HG03060 (cell line): ENCODE data around the gene ESRRG.

Experiments used
- ATAC-seq: cut with Tn5 transposase; IDR thresholded peaks from one replicate; pipeline ENCODE4 v1.9.1; 2021; ENCODE audit warnings: low read depth, moderate number of reproducible peaks; ENCODE audit not compliant: unreplicated experiment

Gene ESRRG

DNA sequence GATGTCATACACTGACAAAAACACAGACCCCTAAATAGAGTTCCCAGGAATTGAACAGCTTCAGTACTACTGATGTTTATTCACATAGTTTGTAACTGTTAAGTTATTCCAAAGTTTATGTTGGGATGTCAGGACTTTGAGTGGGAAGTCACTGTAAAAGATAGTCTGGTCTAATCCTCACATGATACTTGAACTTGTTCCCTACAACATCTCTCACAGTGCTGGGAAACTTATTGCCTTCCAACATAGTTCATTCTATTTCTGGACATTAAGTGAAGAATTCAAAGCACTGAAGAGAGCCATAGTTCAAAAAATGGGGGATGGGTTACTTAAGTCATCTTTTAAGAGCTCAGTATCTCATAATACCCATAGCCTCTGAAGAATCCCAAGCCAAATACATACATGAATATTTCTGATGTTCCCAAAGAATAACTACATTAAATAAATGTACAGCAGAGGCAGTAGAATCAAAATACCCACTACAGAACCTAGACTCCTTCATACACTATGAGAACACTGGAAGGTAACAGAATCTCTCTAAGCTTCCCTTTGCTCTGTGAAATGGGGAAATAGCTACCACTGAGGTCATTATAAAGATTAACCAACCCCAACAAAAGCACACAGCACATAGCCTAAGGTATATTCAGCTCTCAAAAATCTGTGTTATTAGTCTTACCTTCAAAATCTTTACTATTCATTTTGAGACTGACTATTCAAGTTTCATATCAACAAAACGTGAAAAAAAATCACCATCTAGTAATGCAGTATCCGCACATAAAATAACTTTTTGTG lies 81.4 kb downstream of the ESRRG start:
- no peak for ATAC-seq

GRCh38 chr1:216640100-216640499 lies 83.1 kb downstream of the ESRRG start:
- no peak for ATAC-seq

DNA sequence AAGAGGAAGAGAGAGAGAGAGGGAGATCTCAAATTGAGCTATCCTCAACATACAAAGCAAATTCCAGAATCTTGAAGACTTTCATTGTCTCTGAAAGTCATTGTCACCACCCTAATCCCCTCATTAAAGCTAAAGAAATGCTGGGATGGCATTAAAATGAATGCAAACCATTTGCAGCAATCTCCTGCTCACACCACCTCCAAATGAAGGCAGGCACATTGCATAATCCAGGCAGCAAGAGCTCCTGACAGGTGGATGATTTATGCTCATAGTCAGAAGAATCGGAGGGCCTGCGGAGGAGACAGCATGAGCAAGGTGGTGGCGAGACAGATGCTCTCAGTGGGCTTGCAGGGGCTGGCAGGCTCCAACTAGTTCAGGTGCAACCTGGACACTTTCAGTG lies 90.2 kb downstream of the ESRRG start:
- no peak for ATAC-seq

DNA sequence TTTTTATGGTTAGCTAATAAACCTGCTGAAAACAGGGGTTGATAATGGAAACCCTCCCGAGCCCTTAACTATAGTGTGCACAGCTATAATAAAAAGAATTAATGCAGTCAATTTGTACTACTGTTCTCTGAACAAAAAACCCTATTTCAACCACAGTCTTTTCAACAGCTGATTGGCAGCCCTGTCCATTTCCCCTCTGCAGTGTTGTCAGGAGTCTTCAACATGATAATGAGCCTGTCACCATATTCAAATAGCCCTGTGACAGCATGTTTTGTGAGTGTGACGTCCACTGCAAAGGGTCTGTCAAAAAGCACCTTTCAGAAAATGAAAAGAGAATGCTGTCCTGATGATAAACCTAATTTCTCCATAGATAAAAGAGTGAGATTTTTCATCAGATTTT lies 92.7 kb downstream of the ESRRG start:
- ATAC-seq: no peak

DNA sequence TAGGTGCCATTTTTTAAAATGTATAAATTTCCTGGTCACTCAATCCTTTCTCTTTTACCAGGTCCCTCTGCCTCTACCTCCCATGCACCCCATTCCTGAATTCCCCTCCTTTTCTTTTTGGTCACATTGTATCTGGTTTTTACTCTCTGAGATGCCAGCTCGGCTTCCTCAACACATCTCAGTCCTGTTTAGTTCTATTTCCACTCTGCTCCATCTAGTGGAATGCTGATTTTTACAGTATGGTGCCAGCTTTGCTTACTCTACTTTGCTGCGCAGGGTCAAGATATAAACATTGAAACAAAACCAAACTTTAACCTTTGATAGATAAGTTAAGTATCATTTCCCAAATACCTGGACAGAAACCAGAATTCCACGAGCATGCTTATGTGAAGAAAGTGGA lies 96.0 kb downstream of the ESRRG start:
- ATAC-seq: no peak

- ATAC-seq: no peak
Measured at GRCh38 chr1:216626394-216627067, 96.7 kb downstream of the ESRRG start.

GRCh38 chr1:216621536-216621935 lies 101.7 kb downstream of the ESRRG start:
- ATAC-seq: no peak

DNA sequence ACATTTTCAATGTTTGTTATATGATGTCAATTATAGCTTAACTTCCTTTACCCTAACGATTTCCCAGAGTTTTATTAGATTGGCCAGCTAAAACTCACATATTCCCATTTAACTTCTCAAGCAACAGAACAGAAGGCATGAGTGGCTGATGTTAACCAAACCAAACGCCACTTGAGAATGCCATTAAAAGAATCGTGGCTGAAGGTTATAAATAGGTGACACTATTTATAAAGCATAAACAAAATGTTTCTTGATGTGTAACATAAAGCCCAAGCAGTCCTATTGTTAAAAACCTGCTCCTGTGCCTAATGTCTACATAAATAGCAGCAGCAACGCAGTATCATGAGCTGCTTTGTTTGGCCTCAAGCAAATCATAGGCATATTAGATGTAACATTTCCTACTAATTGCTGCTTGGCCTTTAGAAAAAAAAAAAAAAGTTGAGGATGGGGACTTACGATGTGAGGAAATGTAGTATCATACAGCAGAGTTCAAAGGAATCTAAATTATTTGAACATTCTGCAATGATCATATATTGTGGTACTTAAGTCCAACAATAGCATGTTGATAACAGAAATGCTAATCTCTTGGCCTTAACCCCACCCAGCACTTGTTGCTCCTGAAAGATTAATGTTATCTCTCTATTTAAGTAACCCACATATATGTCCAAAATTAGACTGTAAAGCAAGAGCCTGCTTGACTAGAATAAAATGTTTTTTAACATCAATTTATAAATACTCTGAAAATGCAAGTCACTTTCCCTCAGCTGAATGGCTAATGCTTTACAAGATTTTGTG lies 106.0 kb downstream of the ESRRG start:
- ATAC-seq: no peak

GRCh38 chr1:216616425-216616824 lies 106.8 kb downstream of the ESRRG start:
- no peak for ATAC-seq

- no peak for ATAC-seq
Measured at GRCh38 chr1:216614011-216614934, 109.0 kb downstream of the ESRRG start.

DNA sequence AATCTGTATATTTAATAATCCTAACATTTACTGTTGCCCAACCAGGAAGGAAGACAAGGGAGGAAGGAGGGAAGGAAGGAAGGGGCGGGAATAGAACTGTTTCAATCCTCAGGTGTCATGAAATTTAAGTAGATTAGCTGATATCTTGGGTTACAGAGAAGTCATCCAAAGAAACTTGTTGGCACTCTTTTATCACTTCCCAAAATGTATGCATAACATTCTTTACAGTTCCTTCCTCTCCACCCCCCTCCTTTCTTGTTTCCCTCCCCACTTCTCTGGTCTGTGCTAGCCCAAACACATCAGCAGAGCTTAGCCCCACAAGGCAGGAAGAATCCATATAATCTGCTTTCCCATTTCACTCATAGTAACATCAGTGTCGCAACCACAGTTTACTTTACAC lies 110.9 kb downstream of the ESRRG start:
- ATAC-seq: no peak

GRCh38 chr1:216607067-216607697 lies 116.0 kb downstream of the ESRRG start:
- ATAC-seq: no peak

DNA sequence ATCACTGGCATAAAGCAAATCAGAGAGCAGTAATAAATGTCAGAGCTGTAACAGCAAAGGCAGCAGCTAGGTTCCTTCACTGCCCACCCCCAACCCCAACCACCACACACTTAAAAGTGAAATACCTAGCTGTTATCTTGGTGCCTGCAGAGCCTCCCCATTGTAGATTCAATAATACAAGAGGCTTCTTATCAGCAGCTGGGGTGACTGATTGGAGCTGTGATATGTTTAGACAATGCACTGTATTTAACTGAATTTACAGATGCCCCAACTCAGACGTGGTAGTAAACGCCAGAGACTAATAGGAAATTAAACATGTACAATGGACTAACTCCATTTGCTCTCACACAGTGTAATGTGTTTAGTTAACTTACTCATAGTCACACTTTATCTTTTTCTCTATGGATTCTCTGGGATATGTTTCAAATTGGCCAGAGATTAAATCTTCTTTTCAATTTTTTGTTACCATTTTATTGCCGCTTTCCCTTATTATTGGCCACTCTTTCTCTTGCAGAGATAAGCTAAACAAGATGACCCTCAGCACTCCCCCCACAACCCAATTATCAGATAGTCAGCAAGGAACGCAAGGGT lies 117.1 kb downstream of the ESRRG start:
- no peak for ATAC-seq

DNA sequence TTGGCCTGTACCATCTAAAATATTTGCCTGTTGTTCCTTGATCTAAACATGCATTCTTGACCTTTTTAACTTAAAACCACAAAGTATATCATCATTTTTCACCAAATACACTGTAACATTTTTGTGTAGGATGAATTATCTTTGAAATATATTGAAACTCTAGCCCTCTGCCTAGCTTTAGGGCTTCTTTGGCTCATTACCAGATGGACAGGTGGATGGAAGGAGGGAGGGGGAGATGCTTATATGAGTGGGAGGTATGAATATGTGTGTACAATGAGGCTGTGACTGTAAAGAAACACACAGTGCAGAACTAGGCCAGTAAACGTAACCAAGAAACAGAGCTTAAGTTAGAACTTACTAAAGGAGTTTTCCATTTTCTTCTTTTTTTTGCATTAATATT lies 118.5 kb downstream of the ESRRG start:
- ATAC-seq: no peak

GRCh38 chr1:216600730-216601609 lies 122.3 kb downstream of the ESRRG start:
- peak; percentile 77 for ATAC-seq

DNA sequence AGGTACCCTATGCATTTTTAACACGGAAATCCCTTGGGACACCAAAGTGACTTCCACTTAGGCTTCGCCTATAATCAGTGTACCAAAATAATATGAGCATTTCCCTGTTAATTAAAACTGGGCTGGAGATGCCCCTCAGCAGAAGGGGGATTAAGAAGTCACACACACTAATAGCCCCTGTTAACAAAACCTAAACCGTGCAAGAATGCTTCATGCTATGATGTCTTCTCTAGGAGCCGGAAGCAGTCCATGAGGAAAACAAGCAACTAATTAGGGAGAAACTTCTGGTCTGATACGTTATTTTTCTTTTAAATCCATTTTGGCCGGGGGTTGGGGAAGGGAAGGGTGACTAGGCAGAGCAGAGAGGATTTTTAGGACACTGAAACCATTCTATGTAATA lies 123.4 kb downstream of the ESRRG start:
- no peak for ATAC-seq

- ATAC-seq: no peak
Measured at GRCh38 chr1:216598448-216598847, 124.8 kb downstream of the ESRRG start.

- no peak for ATAC-seq
Measured at GRCh38 chr1:216596281-216596862, 126.9 kb downstream of the ESRRG start.
